GM12872 (cell line): ENCODE measurements around the gene DEFB121.

Experiments used
- CTCF ChIP-seq: IDR thresholded peaks from 3 replicates; pipeline ENCODE4 v1.5.1; 2011; ENCODE audit warnings: low read depth, mild to moderate bottlenecking, low read length, moderate library complexity; ENCODE audit not compliant: insufficient read depth

Gene DEFB121

GRCh38 chr20:31390490-31390889 lies 15.5 kb downstream of the DEFB121 start, which contains the start of gene DEFB119:
DEFB119 (minus strand) TSS chr20:31390590; CDS start chr20:31390483, 107 bp downstream.
- no peak for TF ChIP-seq CTCF

- no peak for TF ChIP-seq CTCF
Measured at GRCh38 chr20:31374346-31374745, 31.7 kb downstream of the DEFB121 start.

- TF ChIP-seq CTCF: no peak
Measured at GRCh38 chr20:31368301-31368700, 37.7 kb downstream of the DEFB121 start, which contains the start of gene DEFB118. DEFB118 (plus strand) TSS chr20:31368601; CDS start chr20:31368651, 50 bp downstream.

GRCh38 chr20:31363295-31363694 lies 42.7 kb downstream of the DEFB121 start:
- no peak for TF ChIP-seq CTCF

GRCh38 chr20:31355981-31356380 lies 50.0 kb downstream of the DEFB121 start:
- no peak for TF ChIP-seq CTCF
